ENCODE data around the gene ASB4. TPM values are rescaled to one million over a fixed set of nuclear protein-coding genes. Genes with fewer than 3 reads are reported as not detected.
"Not testable (repeated sequence)": the region's sequence is repeated elsewhere in the genome, so short reads cannot be mapped to it uniquely, and the experiment has no call there.

ASB4 gene
- total RNA-seq, 1 donor: not detected

DNA sequence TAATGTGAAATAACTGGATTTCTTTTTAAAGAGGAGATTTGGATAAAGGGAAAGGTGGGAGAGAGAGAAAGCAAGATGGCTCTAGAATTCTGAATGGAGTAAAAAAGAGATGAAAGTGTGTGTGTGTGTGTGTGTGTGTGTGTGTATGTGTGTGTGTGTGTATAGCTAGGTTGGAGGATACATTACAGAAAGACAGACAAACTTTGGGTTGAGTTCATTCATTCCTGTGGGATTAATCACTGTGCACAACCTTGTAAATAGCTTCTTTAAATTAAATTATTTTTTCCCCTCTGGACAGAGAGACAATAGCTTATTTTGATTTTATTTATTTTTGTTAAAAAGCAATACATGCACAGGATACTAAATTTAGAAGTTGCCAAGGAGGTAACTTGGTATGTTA is 7.5 kb downstream of the ASB4 start:
- no peak overlapping the region for H3K4me3 ChIP-seq (ENCODE audit: low read depth, low read length)
- no peak for DNase-seq (ENCODE audit: low read depth)
- TF ChIP-seq, protein P1, sequence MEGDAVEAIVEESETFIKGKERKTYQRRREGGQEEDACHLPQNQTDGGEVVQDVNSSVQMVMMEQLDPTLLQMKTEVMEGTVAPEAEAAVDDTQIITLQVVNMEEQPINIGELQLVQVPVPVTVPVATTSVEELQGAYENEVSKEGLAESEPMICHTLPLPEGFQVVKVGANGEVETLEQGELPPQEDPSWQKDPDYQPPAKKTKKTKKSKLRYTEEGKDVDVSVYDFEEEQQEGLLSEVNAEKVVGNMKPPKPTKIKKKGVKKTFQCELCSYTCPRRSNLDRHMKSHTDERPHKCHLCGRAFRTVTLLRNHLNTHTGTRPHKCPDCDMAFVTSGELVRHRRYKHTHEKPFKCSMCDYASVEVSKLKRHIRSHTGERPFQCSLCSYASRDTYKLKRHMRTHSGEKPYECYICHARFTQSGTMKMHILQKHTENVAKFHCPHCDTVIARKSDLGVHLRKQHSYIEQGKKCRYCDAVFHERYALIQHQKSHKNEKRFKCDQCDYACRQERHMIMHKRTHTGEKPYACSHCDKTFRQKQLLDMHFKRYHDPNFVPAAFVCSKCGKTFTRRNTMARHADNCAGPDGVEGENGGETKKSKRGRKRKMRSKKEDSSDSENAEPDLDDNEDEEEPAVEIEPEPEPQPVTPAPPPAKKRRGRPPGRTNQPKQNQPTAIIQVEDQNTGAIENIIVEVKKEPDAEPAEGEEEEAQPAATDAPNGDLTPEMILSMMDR (IDR thresholded peaks at IDR 0.05; ENCODE audit: insufficient read depth, low read length): no peak

DNA sequence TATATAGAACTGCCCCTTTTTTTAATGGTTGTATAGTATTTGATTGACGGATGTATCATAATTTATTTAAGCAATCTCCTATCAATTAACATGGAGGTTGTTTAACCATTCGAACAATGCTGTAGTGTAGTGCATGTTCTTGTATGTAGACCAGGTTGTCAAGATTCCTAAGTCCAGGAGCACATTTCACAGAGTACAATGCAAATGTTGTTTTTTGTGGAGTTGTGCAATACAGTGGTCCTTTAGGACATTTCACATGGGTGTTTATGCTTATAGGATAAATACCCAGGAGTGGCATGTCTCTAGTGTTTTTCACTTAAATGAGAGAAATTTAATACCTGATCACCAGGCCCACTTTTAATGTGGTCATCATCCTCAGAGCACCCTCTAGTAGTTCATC is 8.1 kb downstream of the ASB4 start:
- TF ChIP-seq, protein P1 (IDR thresholded peaks at IDR 0.05; ENCODE audit: insufficient read depth, low read length): no peak
- H3K4me3 ChIP-seq (ENCODE audit: low read depth, low read length): no peak overlapping the region
- no peak for DNase-seq (ENCODE audit: low read depth)

DNA sequence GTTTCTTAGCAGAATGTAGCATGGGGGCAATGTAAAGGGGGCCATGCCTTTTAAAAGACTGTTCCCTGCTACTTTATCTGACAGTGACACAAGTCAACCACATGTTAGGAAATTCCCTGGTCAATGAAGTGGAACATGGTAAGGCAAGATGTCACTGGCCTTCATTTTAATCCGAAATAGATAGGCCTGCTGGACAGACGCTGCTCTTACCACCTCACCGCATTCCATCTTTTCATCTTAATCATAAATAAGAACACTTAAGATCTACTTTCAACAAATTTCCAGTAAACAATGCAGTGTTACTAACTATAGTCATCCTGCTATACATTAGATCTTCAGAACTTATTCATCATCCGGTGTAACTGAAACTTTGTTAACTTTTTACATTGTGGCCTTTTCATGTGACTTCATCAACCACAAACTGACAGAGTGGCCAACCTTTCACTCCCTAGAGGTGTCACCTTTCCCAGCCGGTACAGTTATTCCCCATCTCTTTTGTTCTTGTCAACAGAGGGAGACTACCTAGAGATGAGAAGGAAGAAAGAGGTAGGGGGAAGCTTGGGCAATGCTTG is 15.6 kb downstream of the ASB4 start:
- H3K4me3 ChIP-seq (ENCODE audit: low read depth, low read length): no peak overlapping the region
- DNase-seq (ENCODE audit: low read depth): no peak
- TF ChIP-seq, protein P1 (IDR thresholded peaks at IDR 0.05; ENCODE audit: insufficient read depth, low read length): no peak

DNA sequence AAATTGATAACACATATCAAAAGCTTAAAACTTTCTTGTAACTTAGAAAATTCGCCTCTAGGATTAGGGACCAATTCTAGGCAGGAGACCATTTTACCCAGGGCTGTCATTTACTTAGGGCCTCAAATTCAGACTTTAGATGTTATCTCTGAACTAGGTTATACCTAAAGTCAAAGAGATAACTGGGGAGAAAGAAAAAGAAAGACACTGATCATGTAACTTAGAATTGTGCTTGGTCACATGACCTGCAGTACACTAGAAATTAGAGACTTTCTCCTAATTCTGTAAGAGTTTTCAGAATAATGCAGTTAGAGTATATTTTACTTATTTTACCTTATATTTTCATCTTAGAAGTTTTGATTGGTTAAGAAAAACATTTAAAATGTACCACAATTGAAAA is 16.7 kb downstream of the ASB4 start:
- TF ChIP-seq, protein P1 (IDR thresholded peaks at IDR 0.05; ENCODE audit: insufficient read depth, low read length): no peak
- H3K4me3 ChIP-seq (ENCODE audit: low read depth, low read length): no peak overlapping the region
- DNase-seq (ENCODE audit: low read depth): no peak

DNA sequence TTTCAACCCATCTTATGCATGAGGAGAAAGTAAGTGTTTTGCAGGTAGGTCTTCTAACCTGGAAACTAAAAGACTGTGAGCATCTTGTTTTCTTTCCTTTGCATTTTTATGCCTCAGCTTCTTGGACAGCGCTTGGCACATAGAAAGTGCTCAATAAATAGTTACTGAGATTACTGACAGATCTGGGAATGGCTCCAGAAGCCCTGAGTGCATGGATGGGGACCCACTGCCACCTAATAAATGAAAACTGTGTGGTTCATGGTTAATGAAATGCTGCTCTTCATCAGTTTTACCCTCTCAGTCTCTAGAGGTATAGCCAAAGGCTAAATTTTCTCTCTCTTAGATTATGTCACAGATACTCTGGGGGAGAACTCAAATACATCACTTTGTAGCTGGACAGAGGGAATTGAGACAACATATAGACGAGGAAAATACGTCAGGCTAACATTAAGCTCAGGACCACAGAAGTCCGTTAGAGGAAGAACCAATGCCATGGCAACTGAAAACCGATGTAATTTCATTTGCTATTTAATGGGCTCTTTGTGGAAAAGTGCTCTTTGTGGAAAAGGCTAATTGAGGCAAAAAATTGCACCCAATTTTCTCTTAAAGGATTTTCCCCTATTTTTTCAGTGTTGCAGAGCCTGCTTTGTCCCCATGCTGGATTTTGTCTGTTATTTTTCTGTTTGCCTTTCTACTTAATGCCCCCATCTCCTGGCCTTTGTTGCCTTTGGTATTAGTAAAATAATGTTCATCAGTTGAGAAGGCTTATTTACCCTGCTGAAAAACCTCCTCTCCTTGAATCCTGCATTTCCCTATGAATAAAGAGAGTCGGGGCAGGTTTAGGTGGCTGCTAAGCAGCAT is 17.8 kb downstream of the ASB4 start:
- no peak for DNase-seq (ENCODE audit: low read depth)
- TF ChIP-seq, protein P1 (IDR thresholded peaks at IDR 0.05; ENCODE audit: insufficient read depth, low read length): no peak
- H3K4me3 ChIP-seq (ENCODE audit: low read depth, low read length): no peak overlapping the region

DNA sequence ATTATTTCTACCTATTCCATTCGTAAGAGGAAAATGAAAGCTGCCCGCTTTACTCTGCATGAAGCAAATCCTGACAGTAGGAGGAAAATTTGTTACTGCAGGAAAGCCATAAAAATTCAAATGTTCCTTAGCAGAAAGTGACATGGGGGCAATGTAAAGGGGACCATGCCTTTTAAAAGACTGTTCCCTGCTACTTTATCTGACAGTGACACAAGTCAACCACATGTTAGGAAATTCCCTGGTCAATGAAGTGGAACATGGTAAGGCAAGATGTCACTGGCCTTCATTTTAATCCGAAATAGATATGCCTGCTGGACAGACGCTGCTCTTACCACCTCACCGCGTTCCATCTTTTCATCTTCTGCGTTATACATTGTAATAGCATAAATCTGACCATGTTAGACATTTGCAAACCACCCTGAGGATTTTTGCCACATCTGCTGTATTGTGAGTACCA is 18.4 kb downstream of the ASB4 start:
- not testable (repeated sequence) for H3K4me3 ChIP-seq (ENCODE audit: low read depth, low read length); DNase-seq (ENCODE audit: low read depth)

DNA sequence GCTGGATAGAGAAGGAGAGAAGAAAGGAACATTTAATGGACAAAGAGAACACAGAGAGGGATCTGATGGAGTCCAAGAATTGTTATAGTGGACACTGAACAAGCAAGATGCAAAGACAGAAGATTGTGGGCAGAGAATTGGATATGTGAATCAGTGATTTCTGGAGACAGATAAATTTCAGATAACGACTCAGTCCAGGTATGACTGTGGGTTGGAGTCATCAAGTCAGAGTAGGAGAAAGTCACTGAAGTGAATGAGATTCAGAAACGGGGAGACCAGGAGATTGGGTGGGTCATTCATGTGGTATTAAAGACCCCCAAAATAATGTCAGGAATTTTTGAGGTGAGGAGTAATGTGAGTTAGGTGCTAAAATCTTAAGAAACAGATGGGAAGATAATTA is 23.0 kb downstream of the ASB4 start:
- no peak overlapping the region for H3K4me3 ChIP-seq (ENCODE audit: low read depth, low read length)
- TF ChIP-seq, protein P1 (IDR thresholded peaks at IDR 0.05; ENCODE audit: insufficient read depth, low read length): no peak
- no peak for DNase-seq (ENCODE audit: low read depth)
